Endothelial cell of umbilical vein (primary cell): Measurements from ENCODE around the gene USF2. TPM values are rescaled to one million over a fixed set of nuclear protein-coding genes. Genes with fewer than 3 reads are reported as not detected.
A peak's percentile ranks its signal among the peaks of the same experiment; 100 is the strongest.

Source experiments
- BruUV-seq: library from RNA; stranded (reverse); fragments of 400-500 nt; replicated peaks from 2 replicates; lab custom pipeline; 2021; lab: Mats Ljungman, UMichigan
- CTCF ChIA-PET: fragments of 300-600, 350-600 bp; sonication (Branson Sonifier 250); formaldehyde crosslinking; loops from one replicate; lab custom pipeline; 2021; ENCODE audit warnings: antibody characterized with exemption, inconsistent platforms; lab: Charles Lee
- POLR2A ChIA-PET: fragments of 300-600, 350-600 bp; sonication (Branson Sonifier 250); formaldehyde crosslinking; loops from one replicate; lab custom pipeline; 2021; ENCODE audit warnings: antibody characterized with exemption, inconsistent platforms; lab: Charles Lee
- DNase-seq: peaks from one replicate; pipeline ENCODE4 v3.0.0-alpha.2; 2011; ENCODE audit warnings: low read depth, low spot score
- FAIRE-seq: peaks from 2 replicates; lab custom pipeline; 2011; peaks lifted over from hg19 to GRCh38; lab: Jason Lieb, UNC
- H2AFZ ChIP-seq: 2 replicates; pipeline ENCODE4 v1.6.0; 2012; ENCODE audit warnings: low read depth, low read length, control low read depth, inconsistent platforms
- H3K27ac ChIP-seq: 2 replicates; pipeline ENCODE4 v1.5.1; 2011; ENCODE audit warnings: low read depth, mild to moderate bottlenecking, control low read depth, low read length, moderate library complexity; ENCODE audit not compliant: insufficient read depth
- H3K27me3 ChIP-seq, 2 experiments: 2 replicates each; pipeline versions ENCODE4 v1.6.0 to v1.6.1; 2011; ENCODE audit warnings: low read length in 2 of 2, mixed read lengths in 1 of 2; ENCODE audit not compliant: control insufficient read depth in 2 of 2, insufficient read depth in 2 of 2
- H3K36me3 ChIP-seq, 2 experiments: 2 replicates in 1 of 2; 3 replicates in 1 of 2; pipeline ENCODE4 v1.5.1; 2011; ENCODE audit warnings: low read length in 2 of 2, mild to moderate bottlenecking in 1 of 2, moderate library complexity in 1 of 2; ENCODE audit not compliant: control insufficient read depth in 2 of 2, insufficient read depth in 2 of 2; ENCODE audit errors: extremely low read depth in 1 of 2
- H3K4me1 ChIP-seq: 3 replicates; pipeline ENCODE4 v1.5.1; 2011; ENCODE audit warnings: mild to moderate bottlenecking, low read length; ENCODE audit not compliant: control insufficient read depth, insufficient read depth; ENCODE audit errors: extremely low read depth
- H3K4me2 ChIP-seq: 2 replicates; pipeline ENCODE4 v1.6.1; 2011; ENCODE audit warnings: low read length, control low read depth, mixed read lengths; ENCODE audit not compliant: insufficient read depth
- H3K4me3 ChIP-seq, 3 experiments: fragments of 200-600 bp in 1 of 3; sonication (generic), shearing (Covaris generic) in 1 of 3; replicated peaks in 1 of 3; 2 replicates each; pipeline ENCODE4 v1.5.1; 2011 to 2016; ENCODE audit warnings: control low read depth in 3 of 3, low read length in 3 of 3, mild to moderate bottlenecking in 2 of 3, inconsistent platforms in 1 of 3, low read depth in 1 of 3, moderate library complexity in 1 of 3; ENCODE audit not compliant: insufficient read depth in 1 of 3
- H3K79me2 ChIP-seq: 2 replicates; pipeline ENCODE4 v1.6.0; 2012; ENCODE audit warnings: low read length, inconsistent platforms; ENCODE audit not compliant: control insufficient read depth, insufficient read depth
- H3K9ac ChIP-seq: replicated peaks from 2 replicates; pipeline ENCODE3; 2011; ENCODE audit warnings: low read length, control low read depth; ENCODE audit not compliant: insufficient read depth; ENCODE audit errors: extremely low read depth
- H3K9me1 ChIP-seq: replicated peaks from 3 replicates; pipeline ENCODE4 v1.6.0; 2011; ENCODE audit warnings: mild to moderate bottlenecking, low read length; ENCODE audit not compliant: control insufficient read depth, insufficient read depth; ENCODE audit errors: extremely low read depth
- H3K9me3 ChIP-seq: replicated peaks from 2 replicates; pipeline ENCODE4 v1.5.1; 2012; ENCODE audit warnings: low read length, inconsistent platforms; ENCODE audit not compliant: control insufficient read depth, insufficient read depth
- H4K20me1 ChIP-seq: replicated peaks from 2 replicates; pipeline ENCODE3; 2011; ENCODE audit warnings: mild to moderate bottlenecking, low read length; ENCODE audit not compliant: control insufficient read depth, insufficient read depth; ENCODE audit errors: extremely low read depth
- CTCF ChIP-seq, 2 donors: IDR thresholded peaks; 1 replicate in 1 of 2; 2 replicates in 1 of 2; pipeline ENCODE4 v1.5.1; 2011; ENCODE audit warnings: low read length in 2 of 2, mild to moderate bottlenecking in 2 of 2, moderate library complexity in 2 of 2, control low read depth in 1 of 2, inconsistent platforms in 1 of 2, low read depth in 1 of 2; ENCODE audit not compliant: insufficient read depth in 1 of 2; ENCODE audit errors: extremely low read depth in 1 of 2
- EZH2 ChIP-seq: IDR thresholded peaks from 2 replicates; pipeline ENCODE4 v1.6.1; 2012; ENCODE audit warnings: borderline replicate concordance, low read depth, mild to moderate bottlenecking, moderate library complexity, low read length, inconsistent platforms; ENCODE audit not compliant: severe bottlenecking
- FOS ChIP-seq: IDR thresholded peaks from 2 replicates; pipeline ENCODE4 v1.6.1; 2011; ENCODE audit warnings: mild to moderate bottlenecking, low read length, moderate library complexity, borderline replicate concordance; ENCODE audit not compliant: insufficient read depth
- GATA2 ChIP-seq: IDR thresholded peaks from 2 replicates; pipeline ENCODE4 v1.7.0; 2011; ENCODE audit warnings: low read depth, mild to moderate bottlenecking, moderate library complexity, mixed read lengths, low read length; ENCODE audit not compliant: insufficient read length, insufficient read depth
- JUN ChIP-seq: IDR thresholded peaks from 2 replicates; pipeline ENCODE4 v1.6.1; 2011; ENCODE audit warnings: borderline replicate concordance, low read depth; ENCODE audit not compliant: insufficient read length, insufficient read depth
- MAX ChIP-seq: IDR thresholded peaks from 2 replicates; pipeline ENCODE4 v1.6.1; 2011; ENCODE audit not compliant: insufficient read depth, insufficient read length
- MYC ChIP-seq: IDR thresholded peaks from one replicate; pipeline ENCODE4 v1.6.1; 2011; ENCODE audit warnings: mild to moderate bottlenecking, low read depth, low read length
- POLR2A ChIP-seq: IDR thresholded peaks from 2 replicates; pipeline ENCODE4 v1.6.1; 2012; ENCODE audit warnings: low read depth, mild to moderate bottlenecking, control low read depth, low read length
- POLR2AphosphoS5 ChIP-seq: IDR thresholded peaks from 2 replicates; pipeline ENCODE4 v1.6.1; 2012; ENCODE audit warnings: low read depth, mild to moderate bottlenecking, control low read depth, low read length, moderate library complexity; ENCODE audit not compliant: insufficient read depth
- dilution Hi-C: fragments of 300-500 bp; cut with MboI; formaldehyde crosslinking; loops from one replicate; pipeline ENCODE4 v1.15.0; 2019; ENCODE audit warnings: low sequenced_read_pairs; ENCODE audit not compliant: extremely low pct_ligation_motif_present
- intact Hi-C: fragments of 100-400 bp; cut with micrococcal nuclease; formaldehyde crosslinking; loops from one replicate; pipeline ENCODE4 v1.10.0; 2022
- polyA plus RNA-seq, 4 experiments: library from polyadenylated mRNA; depleted of rRNA in 3 of 4; stranded (reverse) in 3 of 4; unstranded in 1 of 4; fragments of >200 nt; gene quantifications; 2 replicates each; pipeline versions ENCODE4 v1.2.1 to v1.2.3, GENCODE V29; 2011 to 2012; ENCODE audit warnings: missing spikeins in 1 of 4
- total RNA-seq: library from RNA; stranded (reverse); gene quantifications from 2 replicates; pipeline ENCODE4 v1.2.3, GENCODE V29; 2021

Gene USF2
- total and polyA plus RNA-seq, 2 donors (not counting 3 experiments of a cell fraction or from before 2014, with no cell fraction given) = 75.0 to 76.8 TPM

- TF ChIP-seq JUN (no peak), FOS (no peak), MAX (no peak), POLR2AphosphoS5 (peak; percentile 1), EZH2 (no peak), MYC (no peak)
- DNase-seq = no peak
- Histone ChIP-seq H3K27me3 (peaks cover 1 to 5% of the 10 kb centered on the region in 2 experiments), H3K36me3 (peaks cover 0 to 12% of the 10 kb centered on the region in 2 experiments), H4K20me1 (no peaks in the 10 kb centered on the region), H3K9me3 (no peaks in the 10 kb centered on the region), H3K9me1 (no peaks in the 10 kb centered on the region), H3K9ac (no peak overlapping the region), H3K4me3 (no peak overlapping the region), H3K4me2 (no peak overlapping the region), H3K27ac (no peak overlapping the region), H2AFZ (no peak overlapping the region), H3K79me2 (no peaks in the 10 kb centered on the region), H3K4me1 (no peaks in the 10 kb centered on the region)
- ChIA-PET POLR2A (no interaction called here), CTCF (interaction anchor here (1.0 to 1.4 kb wide), 2 partner anchors 11 to 215 kb away, joined by 3 to 5 read pairs; no protein-coding TSS in a partner anchor)
- dilution Hi-C loops = no loop called here
- no peak for FAIRE-seq
- BruUV-seq = no TSS peak
- intact Hi-C loops = no loop called here
These were observed 11.4 kb downstream of the USF2 start for GRCh38 chr19:35279985-35280821.

GRCh38 chr19:35281303-35281702, 12.5 kb downstream of the USF2 start:
- ChIA-PET CTCF (interaction anchor here (1.4 kb wide), 1 partner anchor 12 kb away, joined by 5 read pairs; no protein-coding TSS in a partner anchor), POLR2A (no interaction called here)
- intact Hi-C loops = no loop called here
- Histone ChIP-seq H3K4me2 (no peak overlapping the region), H3K4me1 (no peaks in the 10 kb centered on the region), H3K27me3 (peaks cover 1 to 6% of the 10 kb centered on the region in 2 experiments), H2AFZ (no peak overlapping the region), H3K9me1 (no peaks in the 10 kb centered on the region), H3K9ac (no peak overlapping the region), H4K20me1 (no peaks in the 10 kb centered on the region), H3K27ac (no peak overlapping the region), H3K79me2 (no peaks in the 10 kb centered on the region), H3K36me3 (peaks cover 0 to 11% of the 10 kb centered on the region in 2 experiments), H3K9me3 (no peaks in the 10 kb centered on the region), H3K4me3 (no peak overlapping the region)
- FAIRE-seq (peak; percentile 83), DNase-seq (no peak)
- TF ChIP-seq MAX = no peak
- no peak for TF ChIP-seq CTCF (IDR thresholded peaks at IDR 0.05; ENCODE audit: extremely low read depth in 1 of 2, insufficient read depth in 1 of 2, low read depth in 1 of 2, low read length in 2 of 2)
- no peak for TF ChIP-seq MYC
- TF ChIP-seq FOS = no peak
- TF ChIP-seq EZH2 = no peak
- no peak for TF ChIP-seq JUN
- TF ChIP-seq POLR2AphosphoS5 = no peak
- TF ChIP-seq POLR2A = no peak
- no peak for TF ChIP-seq GATA2
- dilution Hi-C loops = no loop called here
- BruUV-seq = no TSS peak
